Caco-2 (cell line): Measurements from ENCODE around the gene PGC. TPM values are rescaled to one million over a fixed set of nuclear protein-coding genes. Genes with fewer than 3 reads are reported as not detected.

ENCODE experiments used
- BruUV-seq: library from RNA; stranded (reverse); fragments of 400-500 nt; replicated peaks from 2 replicates; lab custom pipeline; 2021; lab: Mats Ljungman, UMichigan
- CTCF ChIA-PET: fragments of 300-600 bp; sonication (Branson Sonifier 250); formaldehyde crosslinking; loops from one replicate; lab custom pipeline; 2022; ENCODE audit warnings: antibody characterized with exemption; lab: Charles Lee
- POLR2A ChIA-PET: fragments of 300-600 bp; sonication (Branson Sonifier 250); formaldehyde crosslinking; loops from one replicate; lab custom pipeline; 2022; ENCODE audit warnings: antibody characterized with exemption; lab: Charles Lee
- DNase-seq, 2 experiments: peaks; one replicate each; pipeline versions ENCODE4 v3.0.0 to v3.0.0-alpha.2; 2020 to 2022
- H3K27me3 ChIP-seq: replicated peaks from 2 replicates; pipeline ENCODE4 v1.6.0; 2011; ENCODE audit warnings: low read length; ENCODE audit not compliant: control insufficient read depth, insufficient read depth
- H3K36me3 ChIP-seq: 2 replicates; pipeline ENCODE4 v1.5.1; 2011; ENCODE audit warnings: low read length; ENCODE audit not compliant: control insufficient read depth, insufficient read depth
- H3K4me1 ChIP-seq: fragments of 250-450 bp; sonication (Bioruptor Pico); 2 replicates; pipeline ENCODE4 v1.5.1; 2020; ENCODE audit warnings: mild to moderate bottlenecking
- H3K4me3 ChIP-seq: 2 replicates; pipeline ENCODE4 v1.5.1; 2011; ENCODE audit warnings: low read depth, mild to moderate bottlenecking, control low read depth, low read length
- H3K9me3 ChIP-seq: fragments of 250-450 bp; sonication (Bioruptor Pico); 2 replicates; pipeline ENCODE4 v1.5.1; 2020; ENCODE audit warnings: mild to moderate bottlenecking, moderate library complexity
- H3K27ac Mint-ChIP-seq: one replicate; pipeline ENCODE4 v1.8.0; 2022; ENCODE audit warnings: mixed read lengths; ENCODE audit not compliant: unreplicated experiment
- H3K27me3 Mint-ChIP-seq: one replicate; pipeline ENCODE4 v1.8.0; 2022; ENCODE audit warnings: mixed read lengths; ENCODE audit not compliant: insufficient read depth, unreplicated experiment
- H3K36me3 Mint-ChIP-seq: one replicate; pipeline ENCODE4 v1.8.0; 2022; ENCODE audit warnings: mild to moderate bottlenecking, mixed read lengths; ENCODE audit not compliant: insufficient read depth, unreplicated experiment
- H3K4me1 Mint-ChIP-seq: one replicate; pipeline ENCODE4 v1.8.0; 2022; ENCODE audit warnings: low read depth, mixed read lengths; ENCODE audit not compliant: unreplicated experiment
- H3K4me3 Mint-ChIP-seq: one replicate; pipeline ENCODE4 v1.8.0; 2022; ENCODE audit warnings: mild to moderate bottlenecking, moderate library complexity, mixed read lengths; ENCODE audit not compliant: unreplicated experiment
- H3K9me3 Mint-ChIP-seq: one replicate; pipeline ENCODE4 v1.8.0; 2022; ENCODE audit warnings: mixed read lengths; ENCODE audit not compliant: unreplicated experiment
- intact Hi-C: fragments of 100-400 bp; cut with micrococcal nuclease; formaldehyde crosslinking; loops from one replicate; pipeline ENCODE4 v1.10.0; 2022; ENCODE audit not compliant: unreplicated experiment
- total RNA-seq: library from RNA; stranded (reverse); gene quantifications from 2 replicates; pipeline ENCODE4 v1.2.3, GENCODE V29; 2022
- TF ChIP-seq, protein P1 (sequence below), 2 experiments: fragments of 200-600 bp in 1 of 2; IDR thresholded peaks; 1 replicate in 1 of 2; 2 replicates in 1 of 2; pipeline versions ENCODE4 v1.5.1 to v1.8.0; 2011 to 2022; ENCODE audit warnings: antibody characterized with exemption in 1 of 2, control low read depth in 1 of 2, inconsistent platforms in 1 of 2, low read depth in 1 of 2, low read length in 1 of 2, mild to moderate bottlenecking in 1 of 2, moderate library complexity in 1 of 2; ENCODE audit not compliant: insufficient read depth in 1 of 2, severe bottlenecking in 1 of 2, unreplicated experiment in 1 of 2

PGC gene
- total RNA-seq, 1 experiment from 2014 or later: 12.2 TPM

DNA sequence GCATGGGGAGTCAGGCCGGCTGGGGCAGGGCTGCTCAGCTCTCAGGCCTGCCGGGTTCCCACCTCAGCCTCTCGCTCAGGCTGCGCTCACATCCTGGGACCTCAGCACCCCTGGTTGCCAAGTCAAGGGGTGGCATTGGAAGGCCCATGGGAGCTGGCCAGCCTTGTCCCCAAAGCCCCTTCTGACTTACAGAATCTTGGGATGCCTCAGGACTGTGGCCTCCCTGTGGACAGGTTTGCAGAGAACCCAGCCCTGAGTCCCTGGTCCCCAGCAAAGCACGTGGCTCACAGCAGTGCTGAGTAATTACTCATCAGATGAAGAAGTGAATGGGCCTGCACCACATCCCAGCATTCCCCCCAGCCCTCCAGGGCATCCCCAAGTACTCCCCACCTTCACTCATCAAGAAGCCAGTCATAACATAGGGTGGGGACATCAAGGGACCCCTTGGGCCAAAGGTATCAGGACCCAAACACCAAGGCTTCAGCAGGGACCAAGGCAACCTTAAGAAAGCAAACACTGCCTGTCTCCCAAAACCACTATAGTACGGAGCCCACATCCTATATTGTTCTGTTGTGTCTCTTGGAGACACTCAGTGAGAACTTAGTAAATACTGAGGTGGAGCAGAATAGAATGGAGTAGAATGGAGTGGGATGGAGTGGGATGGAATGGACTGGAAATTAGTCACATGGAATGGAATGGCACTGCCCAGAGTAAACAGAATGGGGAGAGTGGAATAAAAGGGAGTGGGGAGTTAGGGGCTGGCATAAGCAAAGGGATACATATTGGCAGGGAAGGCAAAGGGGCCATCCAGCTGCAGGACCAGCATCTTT, 3.6 kb downstream of the PGC start:
- Mint-ChIP-seq H3K4me1 (peaks cover 40% of the 10 kb centered on the region), H3K36me3 (peaks cover 14% of the 10 kb centered on the region), H3K4me3 (no peak overlapping the region), H3K27ac (peak overlapping the region; percentile 92), H3K9me3 (no peaks in the 10 kb centered on the region), H3K27me3 (no peaks in the 10 kb centered on the region)
- intact Hi-C loops: no loop called here
- no peak for DNase-seq
- CTCF ChIA-PET: no interaction called here
- Histone ChIP-seq H3K9me3 (no peaks in the 10 kb centered on the region), H3K4me1 (peaks cover 62% of the 10 kb centered on the region), H3K36me3 (no peaks in the 10 kb centered on the region), H3K27me3 (no peaks in the 10 kb centered on the region), H3K4me3 (no peak overlapping the region)
- no TSS peak for BruUV-seq
- POLR2A ChIA-PET: no interaction called here
- TF ChIP-seq, protein P1, sequence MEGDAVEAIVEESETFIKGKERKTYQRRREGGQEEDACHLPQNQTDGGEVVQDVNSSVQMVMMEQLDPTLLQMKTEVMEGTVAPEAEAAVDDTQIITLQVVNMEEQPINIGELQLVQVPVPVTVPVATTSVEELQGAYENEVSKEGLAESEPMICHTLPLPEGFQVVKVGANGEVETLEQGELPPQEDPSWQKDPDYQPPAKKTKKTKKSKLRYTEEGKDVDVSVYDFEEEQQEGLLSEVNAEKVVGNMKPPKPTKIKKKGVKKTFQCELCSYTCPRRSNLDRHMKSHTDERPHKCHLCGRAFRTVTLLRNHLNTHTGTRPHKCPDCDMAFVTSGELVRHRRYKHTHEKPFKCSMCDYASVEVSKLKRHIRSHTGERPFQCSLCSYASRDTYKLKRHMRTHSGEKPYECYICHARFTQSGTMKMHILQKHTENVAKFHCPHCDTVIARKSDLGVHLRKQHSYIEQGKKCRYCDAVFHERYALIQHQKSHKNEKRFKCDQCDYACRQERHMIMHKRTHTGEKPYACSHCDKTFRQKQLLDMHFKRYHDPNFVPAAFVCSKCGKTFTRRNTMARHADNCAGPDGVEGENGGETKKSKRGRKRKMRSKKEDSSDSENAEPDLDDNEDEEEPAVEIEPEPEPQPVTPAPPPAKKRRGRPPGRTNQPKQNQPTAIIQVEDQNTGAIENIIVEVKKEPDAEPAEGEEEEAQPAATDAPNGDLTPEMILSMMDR (IDR thresholded peaks at IDR 0.05; ENCODE audit: insufficient read depth in 1 of 2, low read depth in 1 of 2, low read length in 1 of 2, severe bottlenecking in 1 of 2, unreplicated experiment in 1 of 2): no peak

DNA sequence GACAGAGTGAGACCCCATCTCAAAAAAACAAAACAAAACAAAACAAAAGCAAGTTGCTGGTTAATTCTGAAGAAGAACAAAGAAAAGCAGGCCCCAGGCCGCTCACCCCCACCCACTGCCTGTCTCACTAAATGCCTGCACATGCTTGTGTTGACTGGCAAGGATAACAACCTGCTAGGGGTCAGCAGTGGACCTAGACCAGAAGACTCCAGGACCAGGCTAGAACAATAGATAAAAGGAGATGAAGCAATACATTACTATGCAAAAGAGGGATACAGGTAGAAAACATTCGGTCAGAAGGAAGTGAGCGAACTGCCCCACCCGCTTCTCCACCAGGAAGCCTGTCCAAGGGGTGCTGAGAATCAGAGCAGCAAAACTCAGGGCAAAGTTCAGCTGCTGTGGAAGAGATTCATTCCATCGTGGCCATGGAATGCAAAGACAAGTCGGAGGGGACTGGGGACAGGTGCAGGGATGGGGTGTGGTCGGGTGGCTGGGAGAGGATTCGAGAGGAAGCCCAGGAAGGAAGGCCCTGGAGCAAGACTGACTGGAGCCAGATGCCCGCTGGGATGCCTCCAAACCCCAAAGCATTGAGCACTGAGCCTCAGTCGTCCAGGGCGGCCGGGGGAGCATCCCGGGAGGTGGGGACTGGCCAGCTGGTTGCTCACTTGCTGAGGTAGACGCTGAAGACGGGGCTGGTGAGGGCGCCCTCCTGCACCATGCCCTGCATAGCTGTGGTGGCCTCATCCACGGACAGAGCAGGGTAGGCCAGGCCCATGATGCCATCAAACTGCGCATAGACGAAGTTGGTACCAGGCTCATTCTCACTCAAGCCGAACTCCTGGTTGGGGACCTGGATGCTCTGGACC, 5.3 kb downstream of the PGC start:
- Mint-ChIP-seq H3K4me3 (peak overlapping the region; percentile 3), H3K9me3 (no peaks in the 10 kb centered on the region), H3K36me3 (peaks cover 14% of the 10 kb centered on the region), H3K4me1 (peaks cover 34% of the 10 kb centered on the region), H3K27me3 (no peaks in the 10 kb centered on the region), H3K27ac (peak overlapping the region; percentile 92)
- intact Hi-C loops: loop anchor here (1.0 kb wide), 1 partner anchor 34 kb away; no protein-coding TSS in a partner anchor
- no peaks in the 10 kb centered on the region for H3K36me3 ChIP-seq
- ChIA-PET CTCF (interaction anchor here (0.7 kb wide), 2 partner anchors 44 to 374 kb away, joined by 3 to 4 read pairs; no protein-coding TSS in a partner anchor), POLR2A (no interaction called here)
- peak; percentile 92 to 96 for DNase-seq
- no TSS peak for BruUV-seq
- H3K27me3 ChIP-seq: no peaks in the 10 kb centered on the region
- no peaks in the 10 kb centered on the region for H3K9me3 ChIP-seq
- no peak overlapping the region for H3K4me3 ChIP-seq
- peaks cover 54% of the 10 kb centered on the region for H3K4me1 ChIP-seq
- TF ChIP-seq, protein P1 (IDR thresholded peaks at IDR 0.05; ENCODE audit: insufficient read depth in 1 of 2, low read depth in 1 of 2, low read length in 1 of 2, severe bottlenecking in 1 of 2, unreplicated experiment in 1 of 2): peak in 1 of 2 experiments; percentile 43
